ENCODE measurements around the gene TMEM150B. TPM values are rescaled to one million over a fixed set of nuclear protein-coding genes. Genes with fewer than 3 reads are reported as not detected.
"Not testable (repeated sequence)": the region's sequence is repeated elsewhere in the genome, so short reads cannot be mapped to it uniquely, and the experiment has no call there.

TMEM150B gene
- polyA plus RNA-seq, 1 donor = 71.4 TPM

GRCh38 chr19:55333870-55334269 is 8.7 kb upstream of the TMEM150B start:
- Histone ChIP-seq H3K27me3 (ENCODE audit: control insufficient read depth, insufficient read depth, low read length) (no peaks in the 10 kb centered on the region), H3K4me3 (ENCODE audit: low read length) (no peak overlapping the region), H3K36me3 (ENCODE audit: control insufficient read depth, insufficient read depth, low read length) (no peaks in the 10 kb centered on the region), H3K9me3 (ENCODE audit: control insufficient read depth, low read depth, low read length) (peaks cover 3% of the 10 kb centered on the region), H3K27ac (ENCODE audit: low read length) (peak overlapping the region; percentile 92), H3K4me1 (ENCODE audit: control insufficient read depth, insufficient read depth, low read length) (peaks cover 19% of the 10 kb centered on the region)
- WGBS (ENCODE audit: insufficient coverage, low lambda C conversion rate) = no CpG with 5 or more reads among the region's 11 CpGs
- DNase-seq = peak; percentile 96 to 99

GRCh38 chr19:55329791-55330190 is 4.7 kb upstream of the TMEM150B start:
- WGBS (ENCODE audit: insufficient coverage, low lambda C conversion rate) = no CpG with 5 or more reads among the region's 6 CpGs
- not testable (repeated sequence) for H3K27ac ChIP-seq (ENCODE audit: low read length); DNase-seq; H3K27me3 ChIP-seq (ENCODE audit: control insufficient read depth, insufficient read depth, low read length); H3K9me3 ChIP-seq (ENCODE audit: control insufficient read depth, low read depth, low read length); H3K36me3 ChIP-seq (ENCODE audit: control insufficient read depth, insufficient read depth, low read length); H3K4me3 ChIP-seq (ENCODE audit: low read length)
- peaks cover 21% of the 10 kb centered on the region for H3K4me1 ChIP-seq (ENCODE audit: control insufficient read depth, insufficient read depth, low read length)

DNA sequence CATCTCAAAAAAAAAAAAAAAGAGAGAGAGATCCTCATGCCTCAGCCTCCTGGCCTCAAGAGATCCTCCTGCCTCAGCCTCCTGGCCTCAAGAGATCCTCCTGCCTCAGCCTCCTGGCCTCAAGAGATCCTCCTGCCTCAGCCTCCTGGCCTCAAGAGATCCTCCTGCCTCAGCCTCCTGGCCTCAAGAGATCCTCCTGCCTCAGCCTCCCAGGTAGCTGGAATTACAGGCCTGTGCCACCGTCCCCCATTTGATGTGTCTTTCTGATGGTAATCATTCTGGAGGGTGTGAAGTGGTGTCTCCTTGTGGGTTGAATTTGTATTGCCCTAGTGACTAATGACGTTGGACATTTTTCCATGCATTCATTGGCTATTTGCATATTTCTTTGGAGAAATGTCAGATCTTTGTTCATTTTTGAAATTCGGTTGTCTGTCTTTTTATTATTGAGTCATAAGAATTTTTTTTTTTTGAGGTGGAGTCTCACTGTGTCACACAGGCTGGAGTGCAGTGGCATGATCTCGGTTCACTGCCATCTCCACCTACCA is 3.7 kb upstream of the TMEM150B start:
- WGBS (ENCODE audit: insufficient coverage, low lambda C conversion rate) = 95% methylated on average over 2 of the region's 4 CpGs
- not testable (repeated sequence) for H3K27me3 ChIP-seq (ENCODE audit: control insufficient read depth, insufficient read depth, low read length); H3K9me3 ChIP-seq (ENCODE audit: control insufficient read depth, low read depth, low read length); H3K4me3 ChIP-seq (ENCODE audit: low read length); H3K36me3 ChIP-seq (ENCODE audit: control insufficient read depth, insufficient read depth, low read length); H3K27ac ChIP-seq (ENCODE audit: low read length); DNase-seq
- H3K4me1 ChIP-seq (ENCODE audit: control insufficient read depth, insufficient read depth, low read length) = peaks cover 14% of the 10 kb centered on the region

- H3K4me1 ChIP-seq (ENCODE audit: control insufficient read depth, insufficient read depth, low read length) = peaks cover 33% of the 10 kb centered on the region
- H3K27ac ChIP-seq (ENCODE audit: low read length) = no peak overlapping the region
- no peaks in the 10 kb centered on the region for H3K36me3 ChIP-seq (ENCODE audit: control insufficient read depth, insufficient read depth, low read length)
- DNase-seq = no peak
- H3K27me3 ChIP-seq (ENCODE audit: control insufficient read depth, insufficient read depth, low read length) = no peaks in the 10 kb centered on the region
- WGBS (ENCODE audit: insufficient coverage, low lambda C conversion rate) = no CpG with 5 or more reads among the region's 6 CpGs
- H3K9me3 ChIP-seq (ENCODE audit: control insufficient read depth, low read depth, low read length) = peaks cover 5% of the 10 kb centered on the region
- H3K4me3 ChIP-seq (ENCODE audit: low read length) = no peak overlapping the region
These were observed 479 bp downstream of the TMEM150B start for GRCh38 chr19:55324662-55325061.

- H3K9me3 ChIP-seq (ENCODE audit: control insufficient read depth, low read depth, low read length) = peaks cover 5% of the 10 kb centered on the region
These were observed 2.8 kb downstream of the TMEM150B start for GRCh38 chr19:55322204-55322885.

DNA sequence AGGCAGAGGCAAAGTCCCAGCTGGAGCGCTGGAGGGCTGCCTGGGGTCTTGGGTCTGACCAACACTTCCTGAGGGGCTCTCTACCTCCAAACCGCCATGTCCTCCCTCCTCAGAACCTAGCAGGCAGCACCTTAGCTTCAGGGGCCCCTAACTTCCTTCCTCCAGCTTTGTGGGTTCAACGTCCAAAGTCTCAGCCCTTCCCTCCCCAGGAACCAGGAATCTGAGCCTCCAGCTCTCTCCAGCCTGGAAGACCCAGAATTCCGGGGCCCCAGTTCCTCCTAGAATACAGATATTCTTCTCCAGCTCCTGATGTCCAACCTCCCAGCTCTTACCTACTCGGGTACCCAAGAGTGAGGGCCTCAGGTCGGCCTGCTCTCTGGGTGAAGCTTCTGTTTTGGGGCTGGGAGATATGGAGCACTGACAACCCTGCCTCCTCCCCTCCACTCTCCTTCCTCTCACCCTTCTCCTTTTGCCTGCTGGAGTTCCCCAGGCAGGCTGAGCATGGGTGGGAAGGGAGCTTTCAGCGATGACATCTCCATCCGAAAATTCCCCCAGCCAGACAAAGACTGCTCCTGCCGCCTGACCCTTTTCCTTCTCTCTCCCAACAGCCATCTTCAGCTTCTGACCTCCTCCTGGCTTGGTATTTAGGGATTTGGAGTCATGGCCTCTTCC is 3.5 kb downstream of the TMEM150B start:
- H3K4me3 ChIP-seq (ENCODE audit: low read length) = peak overlapping the region; percentile 54
- peak overlapping the region; percentile 89 for H3K27ac ChIP-seq (ENCODE audit: low read length)
- no peaks in the 10 kb centered on the region for H3K27me3 ChIP-seq (ENCODE audit: control insufficient read depth, insufficient read depth, low read length)
- DNase-seq = peak; percentile 79 to 91
- H3K4me1 ChIP-seq (ENCODE audit: control insufficient read depth, insufficient read depth, low read length) = peaks cover 31% of the 10 kb centered on the region
- peaks cover 7% of the 10 kb centered on the region for H3K9me3 ChIP-seq (ENCODE audit: control insufficient read depth, low read depth, low read length)
- peaks cover 8% of the 10 kb centered on the region for H3K36me3 ChIP-seq (ENCODE audit: control insufficient read depth, insufficient read depth, low read length)
- no CpG with 5 or more reads among the region's 9 CpGs for WGBS (ENCODE audit: insufficient coverage, low lambda C conversion rate)

More at GRCh38 chr19:55322204-55322885, 2.8 kb downstream of the TMEM150B start:
- WGBS (ENCODE audit: insufficient coverage, low lambda C conversion rate) = no CpG with 5 or more reads among the region's 12 CpGs
- H3K36me3 ChIP-seq (ENCODE audit: control insufficient read depth, insufficient read depth, low read length) = peaks cover 4% of the 10 kb centered on the region
- H3K4me1 ChIP-seq (ENCODE audit: control insufficient read depth, insufficient read depth, low read length) = peaks cover 31% of the 10 kb centered on the region
- H3K27me3 ChIP-seq (ENCODE audit: control insufficient read depth, insufficient read depth, low read length) = no peaks in the 10 kb centered on the region
- peak; percentile 74 to 88 for DNase-seq
- H3K27ac ChIP-seq (ENCODE audit: low read length) = peak overlapping the region; percentile 89
- H3K4me3 ChIP-seq (ENCODE audit: low read length) = peak overlapping the region; percentile 54

DNA sequence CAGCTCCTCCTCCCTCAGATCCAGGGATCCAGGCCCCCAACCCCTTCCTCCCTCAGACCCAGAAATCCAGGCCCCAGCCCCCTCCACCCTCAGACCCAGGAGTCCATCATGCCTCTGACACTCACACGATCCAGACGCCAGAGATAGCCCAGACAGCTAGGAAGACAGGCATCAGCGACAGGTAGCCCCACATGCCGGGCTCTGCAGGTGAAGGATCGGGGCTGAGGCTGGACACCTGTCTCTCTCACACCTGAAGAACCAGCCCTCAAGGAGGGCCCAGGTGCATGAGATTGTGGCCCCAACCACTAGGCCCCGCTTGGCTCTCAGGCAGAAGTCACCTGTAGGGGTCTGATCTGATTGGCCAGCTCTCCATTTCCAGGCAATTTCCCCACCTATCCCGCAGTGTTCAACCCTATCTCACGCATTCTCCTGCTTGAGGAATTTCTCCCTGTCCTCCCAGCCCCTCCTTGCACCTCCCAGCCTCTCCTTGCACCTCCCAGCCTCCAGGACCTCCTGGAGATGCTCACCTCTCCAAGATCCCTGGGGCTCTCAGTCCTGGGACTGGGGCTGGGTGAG is 4.2 kb downstream of the TMEM150B start:
- Histone ChIP-seq H3K4me1 (ENCODE audit: control insufficient read depth, insufficient read depth, low read length) (peaks cover 31% of the 10 kb centered on the region), H3K36me3 (ENCODE audit: control insufficient read depth, insufficient read depth, low read length) (peaks cover 15% of the 10 kb centered on the region), H3K9me3 (ENCODE audit: control insufficient read depth, low read depth, low read length) (peaks cover 9% of the 10 kb centered on the region), H3K27me3 (ENCODE audit: control insufficient read depth, insufficient read depth, low read length) (no peaks in the 10 kb centered on the region), H3K27ac (ENCODE audit: low read length) (peak overlapping the region; percentile 89), H3K4me3 (ENCODE audit: low read length) (peak overlapping the region; percentile 54)
- WGBS (ENCODE audit: insufficient coverage, low lambda C conversion rate) = 60% methylated on average over 1 of the region's 8 CpGs
- no peak for DNase-seq

DNA sequence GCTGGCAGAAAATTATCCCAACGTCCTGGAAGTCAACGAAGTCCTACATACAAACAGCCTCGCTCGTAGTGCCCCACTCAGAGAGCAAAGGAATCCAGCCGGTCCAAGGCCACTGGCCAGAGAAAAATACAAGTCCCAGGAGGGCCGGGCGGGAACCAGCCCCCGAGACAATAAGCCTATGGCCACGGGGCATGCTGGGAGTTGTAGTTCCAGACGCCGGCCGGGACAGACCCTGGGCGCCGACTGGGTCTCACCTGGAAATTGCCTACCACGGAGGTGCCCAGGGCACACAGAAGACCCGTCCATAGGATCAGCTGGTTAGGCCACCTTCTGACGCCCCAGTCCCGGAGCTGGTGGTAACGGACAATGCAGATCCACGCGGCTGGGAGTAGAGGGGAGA is 5.4 kb downstream of the TMEM150B start:
- Histone ChIP-seq H3K4me3 (ENCODE audit: low read length) (peak overlapping the region; percentile 54), H3K9me3 (ENCODE audit: control insufficient read depth, low read depth, low read length) (peaks cover 9% of the 10 kb centered on the region), H3K27ac (ENCODE audit: low read length) (no peak overlapping the region), H3K4me1 (ENCODE audit: control insufficient read depth, insufficient read depth, low read length) (peaks cover 31% of the 10 kb centered on the region), H3K36me3 (ENCODE audit: control insufficient read depth, insufficient read depth, low read length) (peaks cover 19% of the 10 kb centered on the region), H3K27me3 (ENCODE audit: control insufficient read depth, insufficient read depth, low read length) (no peaks in the 10 kb centered on the region)
- WGBS (ENCODE audit: insufficient coverage, low lambda C conversion rate) = no CpG with 5 or more reads among the region's 21 CpGs
- peak; percentile 36 to 43 for DNase-seq

GRCh38 chr19:55316646-55317045 is 8.5 kb downstream of the TMEM150B start:
- no peaks in the 10 kb centered on the region for H3K27me3 ChIP-seq (ENCODE audit: control insufficient read depth, insufficient read depth, low read length)
- no peak overlapping the region for H3K27ac ChIP-seq (ENCODE audit: low read length)
- DNase-seq = no peak
- H3K36me3 ChIP-seq (ENCODE audit: control insufficient read depth, insufficient read depth, low read length) = peaks cover 33% of the 10 kb centered on the region
- peaks cover 17% of the 10 kb centered on the region for H3K4me1 ChIP-seq (ENCODE audit: control insufficient read depth, insufficient read depth, low read length)
- WGBS (ENCODE audit: insufficient coverage, low lambda C conversion rate) = no CpG with 5 or more reads among the region's 8 CpGs
- peaks cover 7% of the 10 kb centered on the region for H3K9me3 ChIP-seq (ENCODE audit: control insufficient read depth, low read depth, low read length)
- H3K4me3 ChIP-seq (ENCODE audit: low read length) = no peak overlapping the region

DNA sequence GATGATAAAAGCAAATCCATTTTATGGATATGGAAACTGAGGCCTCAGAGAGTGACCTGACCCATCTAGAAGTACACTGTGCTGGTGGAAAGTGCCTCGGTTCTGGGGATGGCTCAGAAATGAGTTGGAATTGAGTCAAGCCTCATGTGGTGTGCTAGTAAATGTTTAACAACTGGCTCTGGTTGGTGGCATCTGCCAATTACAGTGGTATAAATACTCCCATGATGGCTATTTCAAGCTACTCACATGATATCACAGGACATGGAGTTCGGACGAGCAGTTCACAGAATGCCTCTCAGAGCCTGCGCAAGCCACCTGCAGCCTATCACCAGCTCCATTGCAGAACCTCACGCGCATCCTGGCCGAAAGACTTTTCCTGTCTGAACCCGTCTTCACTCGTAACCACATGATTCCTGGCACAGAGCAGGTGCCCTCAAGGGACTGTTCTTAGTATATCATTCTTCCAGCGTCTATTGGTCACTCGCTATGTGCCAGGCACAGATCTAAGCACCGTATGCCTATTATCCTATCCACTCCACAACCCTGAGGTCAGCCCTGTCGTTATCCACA is 9.1 kb downstream of the TMEM150B start:
- WGBS (ENCODE audit: insufficient coverage, low lambda C conversion rate) = 75% methylated on average over 4 of the region's 13 CpGs
- H3K36me3 ChIP-seq (ENCODE audit: control insufficient read depth, insufficient read depth, low read length) = peaks cover 33% of the 10 kb centered on the region

More for the DNA sequence above, 9.1 kb downstream of the TMEM150B start:
- H3K4me3 ChIP-seq (ENCODE audit: low read length) = no peak overlapping the region
- peaks cover 7% of the 10 kb centered on the region for H3K9me3 ChIP-seq (ENCODE audit: control insufficient read depth, low read depth, low read length)
- DNase-seq = no peak
- H3K27ac ChIP-seq (ENCODE audit: low read length) = no peak overlapping the region
- peaks cover 14% of the 10 kb centered on the region for H3K4me1 ChIP-seq (ENCODE audit: control insufficient read depth, insufficient read depth, low read length)
- no peaks in the 10 kb centered on the region for H3K27me3 ChIP-seq (ENCODE audit: control insufficient read depth, insufficient read depth, low read length)

Measured in large intestine (tissue), 3 donors.